GM19452 (cell line): ENCODE results near the gene PDZD7.

ENCODE experiments used
- ATAC-seq: cut with Tn5 transposase; IDR thresholded peaks from one replicate; pipeline ENCODE4 v1.9.1; 2021; ENCODE audit not compliant: unreplicated experiment

PDZD7 gene

GRCh38 chr10:101061624-101062231, 30.8 kb upstream of the PDZD7 start, which contains the start of gene KAZALD1:
KAZALD1 (plus strand) TSS chr10:101061989; CDS start chr10:101062593, 604 bp downstream.
- ATAC-seq = peak; percentile 0

DNA sequence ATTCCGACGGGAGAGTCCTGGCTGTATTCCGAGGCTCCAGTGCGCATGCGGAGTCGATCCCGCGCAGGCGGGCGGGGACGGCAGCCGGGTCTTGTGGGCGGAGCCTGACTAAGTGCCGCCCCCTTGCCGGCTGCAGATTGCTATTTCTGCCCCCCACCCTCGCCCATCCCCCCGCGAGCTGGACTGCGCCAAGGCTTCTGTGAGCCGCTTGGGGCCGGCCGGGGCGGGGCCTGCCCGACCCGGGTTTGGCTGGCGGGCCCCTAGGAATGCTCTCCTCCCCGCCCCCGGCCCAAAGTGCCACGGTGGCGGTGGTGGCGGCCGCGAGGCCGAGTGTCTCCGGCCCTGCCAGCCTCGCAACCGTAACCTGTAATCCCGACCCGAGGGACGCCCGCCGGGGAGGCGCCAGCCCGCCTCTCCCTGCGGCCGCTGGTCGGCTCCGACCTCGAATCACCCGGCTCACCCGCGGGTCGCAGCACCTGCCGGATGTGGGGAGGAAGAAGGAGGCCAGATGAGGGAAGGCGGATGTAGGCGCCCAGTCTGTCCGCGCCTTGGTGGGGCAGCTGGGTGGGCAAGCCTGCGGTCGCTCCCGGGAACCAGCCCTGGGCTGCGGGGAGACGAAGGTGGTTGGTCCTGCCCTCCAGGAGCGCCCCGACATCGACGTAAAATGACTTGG, 30.2 kb upstream of the PDZD7 start:
- ATAC-seq = peak; percentile 62

DNA sequence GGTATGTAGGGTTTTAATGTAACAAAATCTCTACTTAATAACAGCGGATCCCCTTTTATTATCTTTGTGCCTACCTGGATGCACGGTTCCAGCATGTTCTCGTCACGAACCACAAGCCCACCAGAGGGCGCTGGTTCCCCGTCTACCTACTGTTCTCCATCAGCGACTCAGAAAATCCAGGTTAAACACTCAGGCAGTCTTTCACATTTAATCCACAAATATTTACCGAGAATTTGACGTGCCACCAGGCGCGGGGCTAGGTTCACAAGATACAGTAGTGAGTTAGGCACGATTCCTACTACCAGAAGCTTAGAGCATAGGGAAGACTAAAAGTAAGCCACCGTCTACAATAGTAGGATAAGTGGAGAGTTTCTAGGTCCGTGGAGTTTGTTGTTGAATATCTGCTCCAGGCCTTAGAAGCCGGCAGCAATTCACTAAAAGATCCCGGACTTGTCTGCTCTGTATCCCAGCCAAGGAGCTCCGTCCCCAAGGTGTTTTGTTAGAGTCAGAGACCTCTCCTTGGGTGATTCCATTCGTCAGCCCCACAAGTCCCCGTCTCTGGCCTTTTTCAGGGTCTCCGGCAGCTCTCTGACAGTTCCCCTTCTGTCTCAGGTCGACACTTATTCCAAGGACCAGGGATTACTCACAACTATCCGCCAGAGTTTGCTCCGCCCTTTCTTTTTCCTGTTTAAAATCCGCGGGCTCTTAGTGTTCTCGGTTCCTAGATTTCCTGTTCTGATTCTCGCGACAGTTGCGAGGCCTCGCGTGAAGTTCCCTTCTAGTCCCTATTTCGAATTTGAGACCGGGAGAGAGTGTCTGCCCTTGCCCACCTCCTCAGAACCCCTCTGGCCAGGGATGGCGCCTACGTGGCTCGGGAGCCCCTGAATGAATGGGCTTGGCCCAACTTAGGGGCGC, 29.4 kb upstream of the PDZD7 start:
- peak; percentile 35 for ATAC-seq

- no peak for ATAC-seq
Measured at GRCh38 chr10:101056365-101057151, 25.6 kb upstream of the PDZD7 start.

DNA sequence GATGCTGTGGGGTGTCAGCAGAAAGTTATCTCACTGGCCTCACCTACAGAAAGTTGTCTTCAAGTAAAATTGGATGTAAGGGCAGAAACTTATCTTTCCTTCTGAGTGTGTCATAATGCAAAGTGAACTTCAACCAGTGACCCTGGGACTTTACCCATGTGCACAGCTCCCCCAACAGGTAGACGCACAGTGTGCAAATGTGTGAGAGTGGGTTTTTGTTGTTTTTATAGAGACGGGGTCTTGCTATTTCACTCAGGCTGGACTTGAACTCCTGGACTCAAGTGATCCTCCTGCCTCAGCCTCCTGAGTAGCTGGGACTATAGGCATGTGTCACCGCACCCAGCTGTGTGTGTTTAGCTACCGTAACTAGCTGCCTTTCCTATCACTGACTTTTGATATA, 24.5 kb upstream of the PDZD7 start:
- ATAC-seq = no peak

DNA sequence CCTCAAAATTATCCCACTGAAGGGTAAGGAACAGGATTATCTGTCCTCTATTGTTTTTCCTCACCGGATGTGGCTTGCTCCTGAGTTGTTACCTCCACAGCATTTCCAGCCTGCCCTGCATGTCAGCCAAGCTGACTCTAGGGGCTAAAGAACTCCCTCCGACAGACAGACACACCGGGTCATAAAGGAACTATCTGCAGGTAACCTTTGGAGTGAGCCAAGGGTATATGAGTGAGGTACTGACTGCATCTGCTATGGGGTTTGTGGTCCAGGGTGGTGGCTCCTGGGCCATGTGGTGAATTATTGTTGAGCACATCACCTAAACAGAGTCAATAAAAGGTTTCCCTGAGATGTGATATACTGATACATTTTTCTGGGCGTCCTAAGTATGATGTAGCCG, 23.9 kb upstream of the PDZD7 start:
- no peak for ATAC-seq

DNA sequence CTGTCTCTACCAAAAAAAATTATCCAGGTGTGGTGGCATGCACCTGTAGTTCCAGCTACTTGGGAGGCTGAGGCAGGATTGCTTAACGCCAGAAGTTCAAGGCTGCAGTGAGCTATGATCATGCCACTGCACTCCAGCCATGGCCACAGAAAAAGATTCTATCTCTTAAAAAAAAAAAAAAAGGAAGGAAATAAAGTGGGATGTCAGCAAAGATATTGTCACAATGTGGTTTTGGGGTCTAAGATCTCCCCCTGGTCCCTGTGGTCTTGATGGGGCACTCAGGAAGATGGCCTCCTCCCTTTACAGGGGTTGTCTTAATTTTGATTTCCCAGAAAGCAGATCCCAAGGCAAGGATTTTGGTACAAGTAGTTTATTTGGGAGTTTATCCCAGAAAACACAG, 23.4 kb upstream of the PDZD7 start:
- no peak for ATAC-seq

GRCh38 chr10:101053516-101053915, 22.6 kb upstream of the PDZD7 start:
- ATAC-seq = no peak

DNA sequence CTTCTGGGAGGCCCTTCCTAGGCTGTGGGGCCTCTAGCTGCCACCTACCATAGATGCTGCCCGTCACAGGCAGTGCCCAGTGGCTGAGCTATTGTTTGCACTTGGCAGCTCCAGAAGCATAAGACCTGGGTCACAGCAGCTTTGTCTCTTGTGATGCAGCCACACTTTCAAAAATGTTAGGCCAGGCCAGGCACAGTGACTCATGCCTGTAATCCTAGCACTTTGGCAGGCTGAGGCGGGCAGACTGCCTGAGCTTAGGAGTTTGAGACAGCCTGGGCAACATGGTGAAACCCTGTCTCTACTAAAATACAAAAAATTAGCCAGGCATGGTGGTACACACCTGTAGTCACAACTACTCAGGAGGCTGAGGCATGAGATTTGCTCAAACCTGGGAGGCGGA, 21.4 kb upstream of the PDZD7 start:
- no peak for ATAC-seq

GRCh38 chr10:101050208-101051069, 19.5 kb upstream of the PDZD7 start:
- no peak for ATAC-seq

- ATAC-seq = no peak
Measured at GRCh38 chr10:101047961-101048892, 17.3 kb upstream of the PDZD7 start.

- ATAC-seq = no peak
Measured at GRCh38 chr10:101047268-101047667, 16.3 kb upstream of the PDZD7 start.

DNA sequence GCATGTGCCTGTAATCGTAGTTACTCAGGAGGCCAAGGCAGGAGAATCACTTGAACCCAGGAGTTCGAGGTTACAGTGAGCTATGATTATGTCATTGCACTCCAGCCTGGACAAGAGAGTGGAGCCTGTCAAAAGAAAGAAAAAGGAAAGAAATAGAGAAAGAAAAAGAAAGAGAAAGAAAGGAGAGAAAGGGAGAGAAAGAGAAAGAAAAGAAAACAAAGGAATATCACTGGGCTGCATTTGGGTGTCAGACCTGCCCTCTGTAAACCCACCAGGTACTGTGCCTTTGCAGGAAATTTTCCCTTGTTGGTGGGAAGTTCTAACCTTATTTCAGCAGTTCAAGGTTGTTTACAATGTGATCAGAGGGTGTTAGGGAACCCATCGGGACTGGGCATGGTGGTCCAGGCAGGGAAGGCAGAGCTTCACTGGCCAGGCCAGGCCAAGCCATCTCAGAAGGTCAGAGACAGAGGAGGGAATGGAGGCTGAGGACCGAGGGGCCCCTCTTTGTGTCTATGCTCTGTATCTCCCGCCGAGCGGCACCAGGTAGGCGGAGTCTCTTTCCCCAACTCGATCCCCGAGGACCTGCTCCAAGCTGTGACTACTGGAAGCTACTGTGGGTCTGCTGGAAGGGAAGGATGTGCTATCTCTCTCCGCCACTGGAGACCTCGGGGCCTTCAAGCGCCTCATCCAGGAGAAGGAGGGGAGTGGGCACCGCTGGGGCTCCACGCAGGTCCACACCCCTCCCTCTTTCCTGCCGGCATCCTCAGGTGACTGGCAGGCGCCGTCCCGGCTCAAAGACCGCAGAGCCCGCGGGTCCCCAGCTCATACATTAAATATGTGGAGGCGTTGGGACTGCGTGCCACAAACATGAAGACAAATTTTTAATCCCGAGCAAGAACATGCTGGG, 15.7 kb upstream of the PDZD7 start:
- no peak for ATAC-seq

DNA sequence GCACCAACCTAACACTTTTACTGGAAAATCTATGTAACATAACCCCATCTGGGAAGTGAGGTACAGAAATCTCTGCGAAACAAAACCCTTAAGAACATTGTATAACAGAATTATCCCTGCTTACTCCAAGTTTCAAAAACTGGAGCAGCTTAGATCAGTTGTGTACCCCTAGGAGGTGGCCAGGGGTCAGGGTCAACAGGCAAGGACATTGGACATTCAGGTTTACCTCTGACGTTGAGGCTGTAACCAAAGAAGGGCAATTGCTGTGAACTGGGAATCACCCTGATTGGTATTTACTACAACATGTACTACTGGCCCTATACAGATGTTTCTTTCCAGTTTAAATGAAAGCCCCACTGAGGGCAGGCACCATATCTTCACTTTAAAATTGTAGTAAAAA, 13.2 kb upstream of the PDZD7 start:
- ATAC-seq = no peak

GRCh38 chr10:101043363-101043707, 12.4 kb upstream of the PDZD7 start:
- ATAC-seq = no peak

- peak; percentile 91 for ATAC-seq
Measured at GRCh38 chr10:101042667-101043362, 11.9 kb upstream of the PDZD7 start.

GRCh38 chr10:101042118-101042517, 11.2 kb upstream of the PDZD7 start:
- ATAC-seq = no peak
